Subcutaneous abdominal adipose tissue (tissue), 5 donors: ENCODE results near the gene TNS3.
A peak's percentile ranks its signal among the peaks of the same experiment; 100 is the strongest.

Experiments
- H3K27ac ChIP-seq: one replicate; pipeline ENCODE4 v1.7.0; 2013; ENCODE audit warnings: low read depth, mild to moderate bottlenecking, inconsistent platforms, low read length, moderate library complexity
- H3K27me3 ChIP-seq, 5 donors: one replicate each; pipeline ENCODE4 v1.7.0; 2013; ENCODE audit warnings: low read length in 5 of 5, inconsistent platforms in 1 of 5; ENCODE audit not compliant: control insufficient read depth in 5 of 5, insufficient read depth in 4 of 5
- H3K36me3 ChIP-seq, 5 donors: one replicate each; pipeline ENCODE4 v1.7.0; 2013; ENCODE audit warnings: low read length in 5 of 5; ENCODE audit not compliant: control insufficient read depth in 5 of 5, insufficient read depth in 5 of 5
- H3K4me1 ChIP-seq, 5 donors: one replicate each; pipeline ENCODE4 v1.7.0; 2013; ENCODE audit warnings: low read length in 5 of 5, mild to moderate bottlenecking in 3 of 5, moderate library complexity in 1 of 5; ENCODE audit not compliant: control insufficient read depth in 5 of 5, insufficient read depth in 5 of 5
- H3K4me3 ChIP-seq, 5 donors: one replicate each; pipeline ENCODE4 v1.7.0; 2013; ENCODE audit warnings: low read length in 5 of 5, low read depth in 1 of 5
- H3K9ac ChIP-seq, 5 donors: one replicate each; pipeline ENCODE4 v1.7.0; 2013; ENCODE audit warnings: low read length in 5 of 5, mild to moderate bottlenecking in 4 of 5, moderate library complexity in 3 of 5
- H3K9me3 ChIP-seq, 5 donors: one replicate each; pipeline ENCODE4 v1.7.0; 2013; ENCODE audit warnings: low read length in 5 of 5; ENCODE audit not compliant: control insufficient read depth in 5 of 5
- donor health status: healthy.
- donor health status: healthy.
- donor health status: healthy.
- donor health status: healthy.
- donor health status: healthy.

The TNS3 gene

DNA sequence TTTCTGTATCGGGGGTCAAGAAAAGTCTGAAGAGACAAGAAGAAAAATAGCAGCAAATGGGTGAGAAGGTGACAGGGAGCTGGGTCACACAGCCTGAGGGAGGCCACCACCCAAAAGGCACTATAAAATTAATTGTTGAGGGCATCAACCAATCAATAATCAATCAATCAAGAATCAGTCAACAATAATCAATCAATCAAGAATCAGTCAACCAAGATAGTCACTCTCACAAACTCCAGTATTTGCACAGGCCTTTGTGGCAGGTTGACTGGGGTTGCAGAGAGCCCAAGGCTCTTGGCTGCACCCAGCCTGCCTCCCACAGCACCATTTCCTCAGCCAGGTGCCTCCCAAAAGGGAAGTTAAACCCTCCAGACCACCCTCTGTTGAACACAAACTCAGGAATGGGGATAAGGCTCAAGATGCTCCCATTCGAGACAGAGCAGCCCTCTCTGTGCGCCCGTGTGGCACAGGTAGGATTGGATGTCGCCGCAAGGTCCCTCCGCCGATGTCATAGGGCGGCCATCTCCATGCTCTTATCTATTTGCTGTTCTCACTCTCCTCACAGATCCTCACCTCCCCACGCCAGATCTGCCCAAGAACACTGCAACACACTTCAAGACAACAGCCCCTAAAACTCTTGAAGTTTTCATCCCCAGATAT, 64.0 kb downstream of the TNS3 start:
- Histone ChIP-seq H3K4me1 (peaks cover 2 to 43% (median 36%) of the 10 kb centered on the region in 5 donors), H3K9me3 (no peaks in the 10 kb centered on the region), H3K27ac (peak overlapping the region; percentile 21), H3K9ac (no peak overlapping the region), H3K36me3 (peaks cover 0 to 17% (median 3%) of the 10 kb centered on the region in 5 donors), H3K27me3 (no peaks in the 10 kb centered on the region), H3K4me3 (no peak overlapping the region)

DNA sequence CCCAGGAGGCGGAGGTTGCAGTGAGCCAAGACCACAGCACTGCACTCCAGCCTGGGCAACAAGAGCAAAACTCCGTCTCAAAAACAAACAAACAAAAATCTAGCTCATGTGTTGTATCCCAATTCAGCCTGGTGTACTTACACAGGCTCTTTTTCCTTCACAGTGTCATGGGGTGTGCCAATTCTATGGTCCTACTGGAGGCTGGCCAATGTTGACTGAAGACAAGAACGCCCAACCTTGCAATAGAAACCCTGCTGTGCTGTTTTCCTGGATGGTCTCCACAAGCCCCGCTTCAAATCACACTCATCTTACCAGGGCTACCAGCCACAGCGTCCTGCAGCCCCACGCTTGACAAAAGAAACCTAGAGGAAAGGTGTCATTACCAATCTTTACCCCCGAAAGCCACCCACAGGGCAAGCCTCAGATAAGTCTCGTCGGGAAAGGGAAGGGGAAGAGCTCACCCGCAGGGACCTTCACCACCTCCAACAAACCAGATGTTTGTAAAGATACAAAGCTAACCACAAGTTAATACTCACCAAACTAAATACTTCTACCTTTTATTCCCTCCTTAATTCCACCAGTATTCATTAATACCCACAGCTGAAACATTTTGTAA, 64.8 kb downstream of the TNS3 start:
- Histone ChIP-seq H3K27me3 (no peaks in the 10 kb centered on the region), H3K4me1 (peaks cover 2 to 45% (median 41%) of the 10 kb centered on the region in 5 donors), H3K27ac (peak overlapping the region; percentile 28), H3K36me3 (peaks cover 0 to 13% (median 3%) of the 10 kb centered on the region in 5 donors), H3K4me3 (no peak overlapping the region), H3K9ac (no peak overlapping the region), H3K9me3 (no peaks in the 10 kb centered on the region)

DNA sequence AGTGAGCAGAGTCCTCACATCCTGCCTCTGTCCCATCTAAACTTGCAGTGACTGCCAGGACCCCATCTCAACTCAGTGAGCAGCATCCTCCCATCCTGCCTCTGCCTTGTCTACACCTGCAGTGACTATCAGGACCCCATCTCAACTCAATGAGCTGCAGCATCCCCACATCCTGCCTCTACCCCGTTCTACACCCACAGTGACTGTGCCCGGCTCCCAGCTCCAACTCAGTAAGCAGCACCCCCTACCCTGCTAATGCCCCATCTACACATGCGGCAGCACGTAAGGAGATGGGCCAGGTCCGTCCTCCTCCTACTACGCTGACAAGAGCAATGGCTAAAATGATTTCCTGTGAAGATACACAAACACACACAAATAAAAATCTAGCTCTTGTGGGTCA, 65.5 kb downstream of the TNS3 start:
- H3K36me3 ChIP-seq: peaks cover 0 to 10% (median 3%) of the 10 kb centered on the region in 5 donors
- no peak overlapping the region for H3K27ac ChIP-seq
- H3K27me3 ChIP-seq: no peaks in the 10 kb centered on the region
- H3K9me3 ChIP-seq: no peaks in the 10 kb centered on the region
- H3K4me1 ChIP-seq: peaks cover 4 to 48% (median 43%) of the 10 kb centered on the region in 5 donors
- no peak overlapping the region for H3K9ac ChIP-seq
- no peak overlapping the region for H3K4me3 ChIP-seq

DNA sequence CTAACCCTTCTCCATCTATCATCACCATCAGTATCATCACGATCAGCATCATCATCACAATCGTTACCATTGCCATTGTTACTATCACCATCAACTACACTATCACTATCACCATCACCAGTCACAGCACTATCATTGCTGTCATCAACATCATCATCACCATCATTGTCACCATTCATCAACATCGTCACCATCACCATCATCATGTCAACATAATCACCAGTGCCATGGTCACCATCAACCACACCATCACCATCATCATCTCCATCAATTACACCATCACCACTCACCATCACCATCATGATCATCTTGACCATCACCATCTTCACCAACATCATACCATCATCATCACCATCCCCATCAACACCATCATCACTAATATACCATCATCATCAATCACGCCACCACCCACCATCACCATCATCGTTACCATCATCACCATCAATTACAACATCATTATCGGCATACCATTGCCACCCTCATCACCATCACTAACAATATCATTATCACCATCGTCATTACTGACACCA, 66.5 kb downstream of the TNS3 start:
- H3K27ac ChIP-seq: no peak overlapping the region
- no peaks in the 10 kb centered on the region for H3K9me3 ChIP-seq
- no peak overlapping the region for H3K9ac ChIP-seq
- H3K36me3 ChIP-seq: peaks cover 0 to 6% (median 0%) of the 10 kb centered on the region in 5 donors
- H3K4me3 ChIP-seq: no peak overlapping the region
- no peaks in the 10 kb centered on the region for H3K27me3 ChIP-seq
- peaks cover 2 to 40% (median 34%) of the 10 kb centered on the region in 5 donors for H3K4me1 ChIP-seq

DNA sequence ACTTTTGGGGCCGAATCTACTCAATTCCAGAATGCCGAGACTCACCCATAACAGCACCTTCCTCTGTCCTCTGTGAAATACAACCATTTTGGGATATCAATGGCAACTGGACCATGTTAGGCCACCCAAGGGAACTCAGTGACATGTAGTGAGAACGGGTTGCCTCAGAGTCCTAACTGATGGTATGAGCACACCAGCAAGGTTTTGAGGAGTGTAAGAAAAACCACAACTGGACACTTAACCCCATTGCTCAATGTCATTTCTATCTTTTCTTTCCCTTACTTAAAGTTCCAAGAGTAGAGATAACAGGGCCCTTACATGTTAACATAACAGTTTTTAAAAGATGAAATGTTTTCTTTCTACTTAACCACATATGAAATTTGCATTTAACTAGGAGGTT, 67.1 kb downstream of the TNS3 start:
- peak overlapping the region; percentile 19 for H3K27ac ChIP-seq
- H3K27me3 ChIP-seq: no peaks in the 10 kb centered on the region
- peaks cover 0 to 8% (median 0%) of the 10 kb centered on the region in 5 donors for H3K36me3 ChIP-seq
- H3K4me3 ChIP-seq: no peak overlapping the region
- peaks cover 2 to 35% (median 29%) of the 10 kb centered on the region in 5 donors for H3K4me1 ChIP-seq
- no peaks in the 10 kb centered on the region for H3K9me3 ChIP-seq
- H3K9ac ChIP-seq: no peak overlapping the region

DNA sequence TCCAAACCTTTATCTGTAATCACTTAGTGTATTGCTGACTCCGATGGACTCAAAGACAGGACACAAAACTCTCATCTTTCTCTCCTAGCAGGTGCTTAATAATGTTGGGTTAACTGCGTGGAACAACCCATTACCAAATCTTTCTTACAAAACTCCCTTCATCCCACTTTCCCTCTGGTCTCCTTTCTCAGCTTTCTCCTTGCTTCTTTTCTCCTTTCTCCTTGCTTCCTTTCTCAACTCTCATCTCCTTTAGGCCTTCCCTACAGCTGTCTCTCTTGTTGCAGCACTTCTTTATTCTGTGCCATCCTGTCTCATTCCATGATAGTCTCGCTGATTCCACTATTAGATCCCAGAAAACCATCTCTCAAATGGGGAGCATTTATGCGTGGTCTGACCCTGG, 67.5 kb downstream of the TNS3 start:
- no peak overlapping the region for H3K4me3 ChIP-seq
- H3K27ac ChIP-seq: peak overlapping the region; percentile 19
- no peak overlapping the region for H3K9ac ChIP-seq
- H3K36me3 ChIP-seq: peaks cover 0 to 13% (median 3%) of the 10 kb centered on the region in 5 donors
- no peaks in the 10 kb centered on the region for H3K9me3 ChIP-seq
- no peaks in the 10 kb centered on the region for H3K27me3 ChIP-seq
- H3K4me1 ChIP-seq: peaks cover 2 to 32% (median 27%) of the 10 kb centered on the region in 5 donors

DNA sequence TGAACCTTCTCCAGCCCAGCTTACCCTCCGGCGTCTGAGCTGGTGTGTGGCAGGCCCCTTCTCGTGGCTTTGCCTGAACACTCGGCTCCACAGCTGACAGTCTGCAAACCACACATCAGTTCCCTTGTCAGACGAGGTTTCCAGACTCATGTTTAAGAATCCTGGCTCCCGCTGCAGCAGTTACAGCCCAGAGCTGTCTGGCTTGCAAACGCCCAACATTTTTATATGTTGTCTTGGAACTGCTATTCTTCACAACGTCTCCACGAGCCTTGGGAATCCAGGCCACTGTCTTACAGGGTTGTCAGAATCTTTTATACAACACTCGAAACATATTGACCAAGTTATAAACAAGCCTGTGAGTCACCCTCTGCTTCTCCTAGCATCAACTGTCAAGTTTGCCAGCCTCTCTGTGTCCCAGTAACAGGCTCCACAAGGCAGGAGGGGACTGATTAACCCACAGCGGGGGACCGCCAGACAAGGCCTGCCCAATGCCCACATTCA, 68.1 kb downstream of the TNS3 start:
- H3K27ac ChIP-seq: peak overlapping the region; percentile 19
- H3K27me3 ChIP-seq: no peaks in the 10 kb centered on the region
- H3K36me3 ChIP-seq: peaks cover 0 to 19% (median 7%) of the 10 kb centered on the region in 5 donors
- no peak overlapping the region for H3K4me3 ChIP-seq
- peaks cover 2 to 31% (median 21%) of the 10 kb centered on the region in 5 donors for H3K4me1 ChIP-seq
- H3K9ac ChIP-seq: no peak overlapping the region
- peaks cover 0 to under 1% (median 0%) of the 10 kb centered on the region in 5 donors for H3K9me3 ChIP-seq

DNA sequence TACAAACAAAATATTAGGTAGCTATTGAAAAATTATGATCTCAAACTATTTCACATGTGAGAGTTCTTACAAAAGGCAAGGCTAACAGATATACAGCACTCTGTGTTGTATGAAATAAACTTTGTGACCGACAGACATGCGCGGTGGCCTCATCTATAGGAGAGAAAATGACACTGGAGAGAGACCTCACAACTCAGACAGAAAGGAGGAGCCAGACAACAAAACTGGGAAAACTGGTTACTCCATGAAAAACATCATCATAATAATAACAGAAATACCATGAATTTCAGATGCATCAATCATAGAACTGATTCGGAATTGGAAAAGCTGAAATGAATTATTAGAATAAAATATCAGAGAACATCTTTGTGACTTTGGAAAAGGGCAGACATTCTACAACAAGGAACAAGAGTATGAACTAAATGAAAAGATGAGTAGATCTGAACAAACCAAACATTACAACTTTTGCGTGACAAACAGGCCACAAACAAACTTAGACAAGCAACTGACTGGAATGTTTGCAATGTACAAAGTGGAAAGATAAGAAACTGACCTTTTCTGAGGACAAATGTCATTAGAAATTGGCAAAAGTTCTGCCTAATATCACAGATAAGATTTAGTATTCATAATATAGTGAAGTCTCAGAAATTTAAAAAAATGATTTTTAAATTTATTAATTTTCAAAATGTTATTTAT, 69.3 kb downstream of the TNS3 start:
- no peaks in the 10 kb centered on the region for H3K27me3 ChIP-seq
- no peak overlapping the region for H3K4me3 ChIP-seq
- peaks cover 2 to 35% (median 25%) of the 10 kb centered on the region in 5 donors for H3K4me1 ChIP-seq
- no peak overlapping the region for H3K27ac ChIP-seq
- peaks cover 0 to 5% (median 0%) of the 10 kb centered on the region in 5 donors for H3K9me3 ChIP-seq
- peaks cover 0 to 24% (median 10%) of the 10 kb centered on the region in 5 donors for H3K36me3 ChIP-seq
- no peak overlapping the region for H3K9ac ChIP-seq

DNA sequence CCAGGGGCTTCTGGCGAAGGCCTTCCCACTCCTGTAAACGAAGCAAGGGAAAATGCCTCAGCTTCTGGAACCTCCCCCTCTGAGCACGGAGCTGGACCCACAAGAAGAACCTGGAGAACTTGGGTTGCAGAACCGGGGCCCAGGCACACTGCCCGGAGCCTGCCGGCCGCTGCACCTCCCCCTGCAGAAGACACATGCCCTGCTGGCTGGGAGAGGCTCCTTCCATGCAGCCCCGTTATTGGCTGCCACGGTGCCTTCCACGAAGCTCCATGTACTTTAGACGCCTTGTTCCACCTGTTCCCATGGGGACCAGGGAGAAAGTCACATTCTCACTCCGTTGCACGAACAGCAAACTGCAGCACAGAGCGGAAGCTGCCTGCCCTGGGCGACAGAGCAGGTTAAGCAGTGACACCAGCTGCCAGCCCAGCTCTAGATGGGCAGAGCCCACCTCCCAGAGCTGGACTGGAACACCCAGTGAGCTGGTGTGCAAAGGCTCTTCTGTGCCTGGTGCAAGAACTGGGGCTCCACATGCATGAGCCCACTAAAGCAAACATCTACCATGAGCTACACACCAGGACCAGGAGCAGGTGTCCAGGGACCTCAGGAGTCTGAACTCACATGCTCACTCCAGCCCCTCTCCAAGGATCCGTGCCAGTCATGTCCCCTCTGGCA, 70.1 kb downstream of the TNS3 start:
- Histone ChIP-seq H3K9ac (no peak overlapping the region), H3K4me1 (peaks cover 5 to 39% (median 33%) of the 10 kb centered on the region in 5 donors)

More for the DNA sequence above, 70.1 kb downstream of the TNS3 start:
- H3K27ac ChIP-seq: no peak overlapping the region
- H3K9me3 ChIP-seq: peaks cover 0 to 5% (median 0%) of the 10 kb centered on the region in 5 donors
- H3K36me3 ChIP-seq: peaks cover 0 to 24% (median 10%) of the 10 kb centered on the region in 5 donors
- no peak overlapping the region for H3K4me3 ChIP-seq
- no peaks in the 10 kb centered on the region for H3K27me3 ChIP-seq
